GM19239 (cell line): ENCODE data around the gene GRK5.
"Not testable (repeated sequence)": the region's sequence is repeated elsewhere in the genome, so short reads cannot be mapped to it uniquely, and the experiment has no call there.

Experiments used
- DNase-seq: peaks from one replicate; pipeline ENCODE4 v3.0.0; 2011; ENCODE audit warnings: low spot score; ENCODE audit not compliant: insufficient read length
- FAIRE-seq: peaks from 2 replicates; lab custom pipeline; 2011; peaks lifted over from hg19 to GRCh38; lab: Jason Lieb, UNC

The GRK5 gene

GRCh38 chr10:119457966-119458766 is 250.8 kb downstream of the GRK5 start:
- FAIRE-seq, result no peak

GRCh38 chr10:119459681-119460340 is 252.4 kb downstream of the GRK5 start:
- DNase-seq (no peak), FAIRE-seq (no peak)

More at GRCh38 chr10:119457966-119458766, 250.8 kb downstream of the GRK5 start:
- DNase-seq, result no peak

GRCh38 chr10:119460369-119461195 is 253.2 kb downstream of the GRK5 start:
- FAIRE-seq (no peak), DNase-seq (no peak)

- no peak for DNase-seq
- FAIRE-seq, result no peak
These were observed 254.0 kb downstream of the GRK5 start for GRCh38 chr10:119461380-119461779.

GRCh38 chr10:119461923-119462322 is 254.6 kb downstream of the GRK5 start:
- FAIRE-seq, result no peak
- DNase-seq, result no peak

- DNase-seq (no peak), FAIRE-seq (peak; percentile 8)
These were observed 255.4 kb downstream of the GRK5 start for GRCh38 chr10:119462773-119463172.

GRCh38 chr10:119463195-119463594 is 255.8 kb downstream of the GRK5 start:
- not testable (repeated sequence) for FAIRE-seq

GRCh38 chr10:119465085-119465484 is 257.7 kb downstream of the GRK5 start:
- FAIRE-seq, result no peak

More at GRCh38 chr10:119463195-119463594, 255.8 kb downstream of the GRK5 start:
- not testable (repeated sequence) for DNase-seq

GRCh38 chr10:119466076-119466475 is 258.7 kb downstream of the GRK5 start:
- FAIRE-seq (no peak), DNase-seq (no peak)

More at GRCh38 chr10:119465085-119465484, 257.7 kb downstream of the GRK5 start:
- no peak for DNase-seq

GRCh38 chr10:119466655-119467054 is 259.3 kb downstream of the GRK5 start:
- no peak for DNase-seq
- FAIRE-seq, result no peak

- DNase-seq (no peak), FAIRE-seq (no peak)
These were observed 261.4 kb downstream of the GRK5 start for GRCh38 chr10:119468542-119469324.

GRCh38 chr10:119469325-119469707 is 261.9 kb downstream of the GRK5 start:
- DNase-seq, result no peak
- no peak for FAIRE-seq

GRCh38 chr10:119469846-119470245 is 262.5 kb downstream of the GRK5 start:
- DNase-seq, result no peak
- FAIRE-seq, result no peak

- FAIRE-seq (no peak), DNase-seq (no peak)
These were observed 263.7 kb downstream of the GRK5 start for GRCh38 chr10:119470920-119471702.

- no peak for FAIRE-seq
- no peak for DNase-seq
These were observed 266.4 kb downstream of the GRK5 start for GRCh38 chr10:119473771-119474170.

- FAIRE-seq (no peak), DNase-seq (no peak)
These were observed 267.2 kb downstream of the GRK5 start for GRCh38 chr10:119474606-119475005.

- FAIRE-seq (peak; percentile 45), DNase-seq (no peak)
These were observed 270.1 kb downstream of the GRK5 start for GRCh38 chr10:119477444-119477843.

- peak; percentile 94 for FAIRE-seq
These were observed 270.9 kb downstream of the GRK5 start for GRCh38 chr10:119478111-119478802.

More at GRCh38 chr10:119478111-119478802, 270.9 kb downstream of the GRK5 start:
- DNase-seq, result peak; percentile 26
